Measurements from ENCODE around the gene PRSS16. TPM values are rescaled to one million over a fixed set of nuclear protein-coding genes. Genes with fewer than 3 reads are reported as not detected.
A peak's percentile ranks its signal among the peaks of the same experiment; 100 is the strongest.

PRSS16 gene
- total and polyA plus RNA-seq, 9 of the 15 experiments (the other 6 are each of a cell fraction or from before 2014, with no cell fraction given), result 4.5 to 21.3 (median 12.1) TPM

- 2% methylated on average over 13 of the region's 13 CpGs for WGBS (ENCODE audit: insufficient coverage, low coverage, missing lambda C conversion rate)
- H3K4me1 ChIP-seq (replicated peaks in 1 of 2; ENCODE audit: control insufficient read depth in 2 of 2, insufficient read depth in 2 of 2, low read length in 2 of 2), result peaks cover 3 to 4% of the 10 kb centered on the region in 2 experiments; a peak in 3 of 5 replicates
- no TSS peak for BruUV-seq (replicated peaks)
- H3K4me3 ChIP-seq, result peak overlapping the region; percentile 58
- in situ Hi-C loops (cut with MboI) (no loop called here), intact Hi-C loops (cut with micrococcal nuclease) (loop anchor here (2.0 kb wide), 1 partner anchor 14 kb away; no protein-coding TSS in a partner anchor)
- H3K27me3 ChIP-seq (ENCODE audit: control insufficient read depth in 2 of 2, insufficient read depth in 2 of 2, low read length in 2 of 2), result no peaks in the 10 kb centered on the region
- ChIA-PET POLR2A (interaction anchor here (1.1 kb wide), 1 partner anchor 17 kb away, joined by 4 read pairs; no protein-coding TSS in a partner anchor), CTCF (ENCODE audit: low intra/inter-chr PET ratio) (no interaction called here)
- ATAC-seq (0 out of 3 replicates have a peak, but pooled peaks have one; percentile 10), FAIRE-seq (no peak), DNase-seq (ENCODE audit: extremely low read depth in 1 of 4, low spot score in 3 of 4) (peak in 1 of 4 experiments; percentile 54)
- H3K9ac ChIP-seq (ENCODE audit: insufficient read depth in 1 of 2, low read depth in 2 of 2, low read length in 2 of 2), result peak overlapping the region; percentile 66 to 88
- H3K9me1 ChIP-seq (ENCODE audit: control insufficient read depth, insufficient read depth, low read length), result no peaks in the 10 kb centered on the region
- H3K9me3 ChIP-seq (replicated peaks; ENCODE audit: control insufficient read depth, insufficient read depth, low read depth, low read length), result peaks cover 4% of the 10 kb centered on the region; the same call in 1 of the 2 replicates
- H3K4me2 ChIP-seq (ENCODE audit: insufficient read depth, low read length), result peak overlapping the region; percentile 97
- peak overlapping the region; percentile 88 for H2AFZ ChIP-seq (ENCODE audit: low read depth, low read length)
- H3K36me3 ChIP-seq (ENCODE audit: control insufficient read depth, insufficient read depth, low read length), result no peaks in the 10 kb centered on the region
- H3K27ac ChIP-seq (ENCODE audit: extremely low read depth, low read depth, low read length), result peak overlapping the region; percentile 44; the same call in 1 of the 3 replicates
- H3K79me2 ChIP-seq (ENCODE audit: control insufficient read depth, insufficient read depth, low read length), result no peaks in the 10 kb centered on the region
- H4K20me1 ChIP-seq (replicated peaks; ENCODE audit: control insufficient read depth, insufficient read depth, low read length), result no peaks in the 10 kb centered on the region
- TF ChIP-seq ZZZ3 (IDR thresholded peaks at IDR 0.05) (no peak), SMC3 (conservative IDR thresholded peaks at IDR 0.05; ENCODE audit: insufficient read depth, low read depth, low read length) (no peak), ZNF778 (CRISPR knock-in tag; IDR thresholded peaks at IDR 0.05) (no peak), HDAC3 (IDR thresholded peaks at IDR 0.05; ENCODE audit: borderline replicate concordance, partially characterized antibody) (no peak), DPF2 (IDR thresholded peaks at IDR 0.05) (0 out of 2 replicates have a peak, but pooled peaks have one; percentile 24), ZNF280A (IDR thresholded peaks at IDR 0.05; ENCODE audit: low read depth, partially characterized antibody) (no peak), RBM39 (optimal IDR thresholded peaks at IDR 0.05; ENCODE audit: low read depth, low read length) (no peak), NELFE (IDR thresholded peaks at IDR 0.05; ENCODE audit: insufficient read depth, insufficient read length) (no peak), HNRNPUL1 (IDR thresholded peaks at IDR 0.05; ENCODE audit: low read length) (no peak), PHTF2 (CRISPR knock-in tag; IDR thresholded peaks at IDR 0.05) (no peak), ZBTB2 (IDR thresholded peaks at IDR 0.05) (no peak), ZNF253 (CRISPR knock-in tag; conservative IDR thresholded peaks at IDR 0.05) (no peak), HSF4 (CRISPR knock-in tag; IDR thresholded peaks at IDR 0.05; ENCODE audit: borderline replicate concordance) (no peak), NRF1 (conservative IDR thresholded peaks at IDR 0.05 in 1 of 2, IDR thresholded peaks at IDR 0.05 in 1 of 2) (0 out of 4 replicates have a peak, but pooled peaks of 1 of the 2 experiments have one; percentile 18), NR1H2 (CRISPR knock-in tag; IDR thresholded peaks at IDR 0.05) (no peak), KDM1A (IDR thresholded peaks at IDR 0.05) (no peak), UBTF (IDR thresholded peaks at IDR 0.05; ENCODE audit: borderline replicate concordance in 1 of 2, low read depth in 2 of 2, low read length in 2 of 2) (no peak), ZNF354B (CRISPR knock-in tag; IDR thresholded peaks at IDR 0.05) (no peak), TARDBP (IDR thresholded peaks at IDR 0.05) (no peak), ARID1B (IDR thresholded peaks at IDR 0.05) (0 out of 2 replicates have a peak, but pooled peaks have one; percentile 5)
Observed at GRCh38 chr6:27281105-27281539, 33.6 kb downstream of the PRSS16 start.

Measured in K562 (cell line).